Brain pericyte (primary cell): ENCODE data around the gene FAM9B.
"Not testable (repeated sequence)": the region's sequence is repeated elsewhere in the genome, so short reads cannot be mapped to it uniquely, and the experiment has no call there.

Source experiments
- DNase-seq: peaks from one replicate; pipeline ENCODE4 v3.0.0-alpha.2; 2012; ENCODE audit warnings: low read depth, low spot score

The FAM9B gene

DNA sequence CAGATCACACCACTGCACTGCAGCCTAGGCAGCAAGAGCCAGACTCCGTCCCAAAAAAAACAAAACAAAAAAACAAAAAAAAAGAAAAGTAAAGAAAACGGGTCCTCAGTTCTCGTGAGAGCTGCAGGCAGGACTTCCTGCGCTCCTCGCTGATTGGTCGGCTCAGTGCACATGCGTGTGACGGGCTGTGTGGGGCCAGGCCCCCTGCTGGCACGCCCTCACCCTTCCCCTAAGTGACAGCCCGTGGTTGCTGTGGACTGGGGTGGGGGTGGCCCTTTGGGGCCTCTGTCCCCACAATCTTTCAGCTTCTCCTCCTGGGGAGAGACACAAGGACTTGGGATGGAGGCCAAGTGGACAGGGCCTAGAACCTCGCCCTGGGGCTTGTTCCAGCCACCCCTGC, at the start of gene FAM9B:
TSS of gene FAM9B (minus strand) at position 139 of the 400 bp plus-strand sequence. CDS start 1,141 bp downstream, outside the sequence.
- no peak for DNase-seq

DNA sequence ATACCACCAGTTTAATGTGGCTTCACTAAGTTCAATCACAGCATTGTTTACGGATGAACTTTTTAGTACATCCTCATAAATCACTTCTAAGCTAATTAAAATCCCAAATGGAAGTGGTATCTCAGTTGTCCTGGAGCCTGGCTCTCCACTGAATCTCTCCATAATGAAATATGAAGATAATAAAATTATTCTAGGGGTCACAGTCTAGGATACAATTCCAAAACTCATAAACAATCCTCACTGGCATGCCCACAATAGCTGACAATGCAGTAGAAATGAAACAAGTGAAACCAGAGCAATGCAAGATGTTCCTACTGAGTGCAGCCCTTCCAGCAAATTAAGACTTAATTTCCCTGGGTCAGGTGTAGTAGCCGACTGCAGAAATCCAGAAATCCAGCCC, 47.3 kb upstream of the FAM9B start:
- DNase-seq, result no peak

DNA sequence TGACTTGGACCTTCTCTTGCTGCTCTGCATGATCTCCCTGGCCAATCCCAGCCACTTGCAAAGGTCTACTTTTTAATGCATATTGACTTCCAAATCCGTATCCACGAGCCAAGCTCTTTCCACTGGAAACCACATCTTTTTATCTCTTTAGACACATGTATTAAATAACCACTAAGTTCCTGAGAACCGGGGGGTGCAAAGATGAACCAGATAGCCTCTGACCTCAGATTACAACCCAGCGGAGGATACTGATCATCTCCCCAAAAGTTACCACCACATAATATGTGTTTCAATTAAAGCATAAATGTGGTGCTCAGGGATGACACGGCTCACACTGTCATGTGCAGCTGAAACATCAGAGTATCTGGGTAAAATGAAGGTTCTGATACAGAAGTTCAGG, 40.4 kb upstream of the FAM9B start:
- no peak for DNase-seq

DNA sequence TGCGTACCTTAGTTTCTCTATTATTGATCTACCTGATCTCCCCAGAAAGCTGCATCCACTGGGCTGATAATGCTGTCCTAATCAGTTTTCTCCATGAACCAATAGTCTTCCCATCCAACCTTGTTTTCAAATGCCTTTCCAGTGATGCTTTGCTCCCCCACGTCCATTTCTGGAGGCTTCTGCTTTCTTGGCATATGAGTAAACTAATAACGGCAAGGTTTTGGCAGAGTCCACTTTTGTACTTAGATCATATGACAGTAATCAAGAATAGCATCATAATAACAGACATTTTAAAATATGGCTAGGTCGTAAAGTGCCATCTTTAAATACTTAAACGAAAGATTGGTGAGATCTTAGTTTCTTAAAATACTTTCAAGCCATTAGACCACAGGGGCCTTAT, 38.4 kb upstream of the FAM9B start:
- DNase-seq, result no peak

DNA sequence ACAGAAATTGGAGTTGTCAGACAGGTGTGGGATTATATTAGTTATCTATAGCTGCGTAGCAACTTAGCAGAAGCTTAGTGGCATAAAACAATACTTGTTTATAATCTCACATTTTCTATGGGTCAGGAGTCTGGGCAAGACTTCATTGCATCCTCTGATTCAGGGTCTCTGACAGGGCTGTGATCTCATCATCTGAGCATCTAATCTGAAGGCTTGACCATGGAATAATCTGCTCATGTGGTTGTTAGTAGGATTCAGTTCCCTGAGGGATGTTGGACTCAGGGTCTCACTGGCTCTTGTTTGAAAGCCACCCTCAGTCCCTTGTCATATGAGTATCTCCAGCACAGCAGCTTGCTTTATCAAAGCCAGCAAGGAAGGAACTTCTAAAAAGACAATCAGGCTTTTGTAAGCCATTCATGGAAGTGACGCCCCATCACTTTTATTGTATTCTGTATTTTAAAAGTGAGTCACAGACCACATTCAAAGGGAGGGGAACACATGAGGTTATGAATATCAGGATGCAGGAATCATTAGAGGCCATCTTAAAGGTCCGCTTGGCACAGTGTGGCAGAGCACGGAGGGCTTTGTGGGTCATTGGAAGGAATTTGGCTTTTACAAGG, 37.2 kb upstream of the FAM9B start:
- DNase-seq, result no peak

DNA sequence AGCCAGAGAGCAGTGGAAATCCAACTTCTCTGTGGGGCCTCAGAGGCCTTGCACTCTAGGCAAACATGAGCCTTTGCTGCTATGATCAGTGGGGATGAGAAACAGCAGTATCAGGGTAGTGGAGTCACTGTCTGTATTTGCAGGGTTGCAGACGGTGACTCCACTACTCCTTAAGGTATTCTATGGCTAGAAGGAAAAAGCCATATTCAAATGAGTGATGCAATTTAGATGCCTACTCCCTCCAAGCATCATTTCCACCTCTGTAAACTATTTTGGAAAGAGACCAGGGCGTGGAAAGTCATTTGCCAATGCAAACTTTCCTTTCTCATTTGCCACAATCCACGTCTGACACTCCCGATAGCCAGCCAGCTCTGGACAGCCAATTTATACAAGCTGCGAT, 35.6 kb upstream of the FAM9B start:
- DNase-seq, result no peak

DNA sequence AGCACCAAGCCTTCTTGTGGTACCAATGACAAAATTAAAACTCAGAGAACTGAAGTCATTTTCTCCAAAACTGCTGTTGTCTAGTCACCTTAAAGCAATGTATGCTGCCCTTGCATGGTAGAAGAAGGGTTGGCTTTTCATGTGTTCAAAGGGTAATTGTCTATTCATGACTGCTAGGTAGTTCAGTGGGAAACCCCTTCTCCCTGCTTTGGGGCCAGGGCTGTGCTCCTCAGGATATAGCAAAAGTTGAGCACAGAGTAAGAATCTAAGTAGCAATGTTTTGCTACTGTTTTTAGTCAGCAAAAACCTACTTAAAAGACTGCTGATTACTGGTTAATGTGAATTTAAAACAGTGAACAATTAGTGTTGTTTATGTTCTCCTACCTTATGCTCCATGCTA, 30.8 kb upstream of the FAM9B start:
- no peak for DNase-seq

DNA sequence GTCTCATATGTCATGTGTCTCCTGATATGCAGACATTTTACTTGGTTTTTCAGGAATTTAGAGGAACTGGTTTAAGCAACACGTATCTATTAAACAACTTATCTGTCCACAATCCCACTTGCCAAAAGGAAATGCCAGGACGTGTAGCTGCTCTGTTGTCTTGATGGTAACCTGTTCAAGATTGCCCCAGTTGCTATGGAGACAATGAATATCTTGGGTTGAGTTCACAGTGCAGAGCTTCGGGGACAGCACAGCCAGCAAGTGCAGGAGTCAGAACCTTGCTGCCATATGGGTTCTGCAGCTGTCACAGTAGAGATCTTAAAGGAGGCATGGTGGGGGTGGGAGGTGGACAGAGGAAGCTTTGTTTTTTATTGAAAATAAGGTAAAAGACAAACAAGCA, 28.7 kb upstream of the FAM9B start:
- no peak for DNase-seq

DNA sequence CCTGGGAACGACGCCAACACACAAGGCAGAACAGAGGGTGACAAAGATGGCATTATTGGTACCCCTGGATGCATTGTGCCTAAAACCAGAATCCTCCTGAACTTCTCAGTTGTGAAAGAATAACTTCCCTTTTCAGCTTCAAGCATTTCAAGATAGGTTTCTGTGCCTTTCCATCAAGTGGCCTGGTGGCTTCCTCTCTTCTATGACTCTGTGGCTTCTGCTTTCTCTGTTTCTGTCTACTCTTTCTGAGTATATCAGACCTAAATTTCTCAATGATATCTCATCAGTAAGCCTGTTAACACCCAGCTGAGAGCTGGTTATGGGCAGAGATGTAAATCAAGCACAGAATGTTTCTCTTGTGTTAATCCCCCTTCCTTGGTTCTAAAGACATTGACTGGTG, 21.4 kb upstream of the FAM9B start:
- no peak for DNase-seq

DNA sequence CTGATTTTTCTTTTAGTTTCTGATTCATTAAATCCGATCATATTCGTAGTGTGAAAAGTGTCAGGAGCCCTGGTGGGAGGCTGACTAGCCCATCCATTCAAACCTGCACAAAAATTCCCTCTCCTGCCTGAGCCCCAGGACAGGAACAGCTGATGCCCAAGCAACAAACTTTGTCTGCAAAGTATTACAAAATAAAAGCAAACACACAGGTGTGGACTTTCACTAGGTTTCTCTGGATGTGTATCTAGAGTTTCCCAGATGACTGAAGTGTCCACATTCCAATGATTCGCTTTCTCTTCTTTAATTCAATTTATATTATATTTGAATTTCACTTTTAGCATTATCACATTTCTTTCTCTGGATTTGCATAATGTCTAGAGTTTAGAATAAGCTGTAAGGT, 18.2 kb upstream of the FAM9B start:
- no peak for DNase-seq

DNA sequence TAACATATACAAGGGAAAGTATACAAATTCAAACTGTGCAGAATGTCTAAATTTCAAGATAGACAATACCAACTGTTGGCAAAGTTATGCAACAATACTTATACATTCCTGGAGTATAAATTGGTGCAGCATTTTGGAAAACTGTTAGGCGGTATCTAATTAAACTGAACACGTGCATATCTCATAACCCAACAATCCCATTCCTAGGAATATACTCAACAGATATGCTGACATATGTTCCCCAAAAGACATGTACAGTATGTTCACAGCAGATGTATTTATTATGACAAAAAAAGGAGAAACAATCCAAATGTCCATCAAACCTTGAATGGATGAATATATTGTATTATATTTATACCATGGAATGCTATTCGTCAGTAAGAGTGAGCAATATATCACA, 16.4 kb upstream of the FAM9B start:
- no peak for DNase-seq

DNA sequence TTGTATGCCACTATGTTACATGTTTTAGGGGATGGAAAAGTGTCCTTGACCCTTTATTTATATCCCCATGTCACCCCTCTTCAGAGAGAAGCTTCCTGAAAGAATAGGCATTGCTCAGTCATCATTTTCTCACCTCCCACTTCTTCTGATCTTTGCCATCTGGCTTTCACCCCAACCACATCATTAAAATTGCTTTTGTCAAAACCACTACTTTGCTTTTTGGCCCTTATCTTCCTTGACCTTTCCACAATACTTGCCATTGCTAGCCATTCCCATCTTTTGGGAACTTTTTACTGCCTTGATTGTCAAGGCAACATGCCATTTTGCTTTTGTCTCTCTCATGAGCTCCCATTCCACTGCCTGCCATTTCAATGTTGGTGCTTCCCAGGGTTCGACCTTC, 14.9 kb upstream of the FAM9B start:
- DNase-seq, result no peak

DNA sequence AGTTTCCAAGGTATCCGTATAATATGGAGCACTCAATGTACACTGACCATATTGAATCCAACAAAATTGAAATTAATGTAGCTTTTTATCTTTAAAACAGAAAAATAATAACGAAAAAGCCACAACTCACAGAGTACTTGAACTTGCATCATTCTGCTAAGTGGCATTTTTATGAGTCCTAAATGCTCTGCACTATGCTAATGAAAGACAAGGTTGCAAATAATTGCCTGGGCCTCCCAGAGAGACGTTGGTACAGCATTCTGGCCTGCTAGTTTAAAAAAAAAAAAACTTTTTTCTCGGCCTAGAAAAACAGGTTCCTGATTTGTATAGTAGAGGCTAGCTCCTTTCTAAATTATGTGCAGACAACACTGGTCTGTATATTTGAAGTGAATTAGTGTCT, 4.3 kb upstream of the FAM9B start:
- no peak for DNase-seq

DNA sequence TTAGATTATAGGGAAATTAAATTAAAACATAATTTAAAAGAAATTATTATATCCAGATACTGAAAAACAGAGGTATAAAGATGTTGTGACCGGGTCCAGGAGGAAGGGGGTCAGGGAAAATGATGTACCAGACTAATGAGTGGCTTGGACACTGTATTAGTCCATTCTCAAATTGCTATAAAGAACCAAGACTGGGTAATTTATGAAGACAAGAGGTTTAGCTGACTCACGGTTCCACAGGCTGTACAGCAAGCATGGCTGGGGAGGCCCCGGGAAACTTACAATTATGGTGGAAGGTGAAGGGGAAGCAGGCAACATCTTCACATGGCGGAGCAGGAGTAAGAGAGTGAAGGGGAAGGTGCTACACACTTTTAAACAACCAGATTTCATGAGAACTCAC, 3.4 kb upstream of the FAM9B start:
- no peak for DNase-seq

DNA sequence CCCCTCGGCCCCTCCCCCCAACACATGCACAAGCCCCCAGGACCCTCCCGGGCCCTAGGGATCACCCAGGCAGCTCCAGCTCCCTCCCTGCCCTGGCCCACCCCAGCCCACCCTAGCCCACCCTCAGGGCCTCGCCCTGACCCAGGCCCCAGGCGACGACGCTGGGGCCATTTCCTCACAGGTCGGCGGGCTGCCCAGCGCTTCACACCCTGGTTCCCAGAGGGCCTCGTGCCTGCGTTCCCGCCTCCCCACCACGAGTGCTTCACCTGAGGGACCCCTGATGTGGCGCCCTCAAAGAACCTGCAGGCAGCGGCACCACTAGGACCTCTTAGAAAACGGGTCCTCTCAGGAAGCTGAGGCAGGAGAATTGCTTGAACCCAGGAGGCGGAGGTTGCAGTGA, 341 bp downstream of the FAM9B start:
- no peak for DNase-seq

DNA sequence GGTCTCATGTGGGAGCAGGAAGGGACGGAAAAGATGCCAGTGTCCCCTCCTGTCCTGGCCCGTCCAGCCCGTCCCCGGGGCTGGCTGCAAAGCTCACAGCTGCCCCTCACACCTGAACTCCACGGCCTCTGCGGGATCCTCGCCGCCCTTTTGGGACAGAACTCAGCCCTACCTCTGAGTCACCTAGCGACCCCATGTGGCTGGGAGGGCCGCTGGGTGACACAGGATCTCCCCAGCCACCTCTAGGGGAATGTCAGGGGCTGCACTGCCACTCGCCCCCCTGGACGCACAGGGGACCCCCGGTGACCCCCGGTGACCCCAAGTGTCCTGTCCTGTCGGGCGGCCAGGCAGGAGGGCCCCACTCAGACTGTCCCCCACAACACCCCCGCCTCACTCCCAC, 748 bp downstream of the FAM9B start:
- no peak for DNase-seq

DNA sequence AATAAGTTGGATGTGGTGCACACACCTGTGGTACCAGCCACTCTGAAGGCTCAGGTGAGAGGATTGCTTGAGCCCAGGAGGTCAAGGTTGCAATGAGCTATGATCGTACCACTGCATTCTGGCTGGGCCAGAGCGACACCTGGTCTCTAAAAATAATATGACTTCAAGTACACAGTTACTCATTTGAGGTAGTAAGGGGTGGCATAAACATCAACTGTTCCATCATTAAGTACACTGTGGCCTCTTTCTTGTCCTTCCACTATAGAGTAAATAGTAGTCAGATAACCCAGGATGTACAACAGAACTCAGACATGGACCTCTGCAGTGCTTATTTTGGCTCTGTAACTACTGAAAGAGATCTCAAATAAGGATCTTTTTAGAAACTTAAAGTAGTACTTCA, 10.6 kb downstream of the FAM9B start:
- no peak for DNase-seq

DNA sequence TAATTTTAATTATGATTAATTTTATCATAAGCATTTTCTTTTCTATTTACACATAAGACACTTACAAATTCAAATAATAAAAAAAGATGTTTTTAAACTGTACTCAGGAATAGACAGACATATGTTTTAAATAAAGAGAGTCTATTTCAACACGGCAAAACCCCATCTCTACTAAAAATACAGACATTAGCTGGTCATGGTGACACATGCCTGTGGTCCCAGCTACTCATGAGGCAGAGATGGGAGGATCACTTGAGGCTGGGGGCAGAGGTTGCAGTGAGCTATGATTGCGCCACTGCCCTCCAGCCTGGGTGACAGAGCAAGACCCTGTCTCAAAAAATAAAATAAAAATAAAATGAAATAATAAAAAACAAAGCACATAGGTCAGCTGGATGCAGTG, 14.8 kb downstream of the FAM9B start:
- DNase-seq, result no peak

DNA sequence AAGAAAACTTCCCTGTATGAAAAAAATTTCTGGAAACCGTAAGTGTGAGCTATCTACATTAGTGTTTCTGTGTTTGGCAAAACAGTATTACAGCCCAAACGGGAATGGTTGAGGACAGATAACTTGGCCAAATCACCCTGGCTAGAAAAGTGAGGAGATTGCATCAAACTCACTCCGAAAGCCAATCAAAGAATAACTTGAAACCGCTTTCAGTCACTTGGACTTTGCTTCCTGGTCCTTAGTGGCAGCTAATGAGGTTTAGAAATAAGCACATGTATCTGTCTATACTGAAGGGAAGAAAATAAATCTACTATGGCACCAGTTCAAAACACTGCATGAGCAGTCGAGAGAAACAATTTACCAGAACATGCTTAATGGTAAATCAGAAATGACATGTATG, 15.6 kb downstream of the FAM9B start:
- not testable (repeated sequence) for DNase-seq

DNA sequence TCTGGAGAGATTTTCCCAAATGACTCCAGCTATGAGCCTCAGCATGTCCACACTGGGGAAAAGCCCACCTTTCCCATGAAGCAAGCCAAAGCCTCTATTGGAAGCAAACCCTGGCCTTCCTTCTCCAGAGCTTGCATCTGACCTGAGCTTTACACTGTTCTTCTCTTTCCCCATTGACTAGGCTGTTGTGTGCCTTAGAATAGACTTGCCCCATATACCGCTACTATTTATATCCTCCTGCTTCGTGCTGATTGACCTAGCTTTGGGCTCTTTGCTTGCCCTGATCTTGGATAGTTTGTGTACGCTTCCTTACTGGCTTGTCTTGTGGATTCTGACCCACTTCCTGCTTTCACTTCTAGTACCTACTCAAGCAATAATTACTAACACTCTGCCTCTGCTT, 30.9 kb downstream of the FAM9B start:
- DNase-seq, result no peak

DNA sequence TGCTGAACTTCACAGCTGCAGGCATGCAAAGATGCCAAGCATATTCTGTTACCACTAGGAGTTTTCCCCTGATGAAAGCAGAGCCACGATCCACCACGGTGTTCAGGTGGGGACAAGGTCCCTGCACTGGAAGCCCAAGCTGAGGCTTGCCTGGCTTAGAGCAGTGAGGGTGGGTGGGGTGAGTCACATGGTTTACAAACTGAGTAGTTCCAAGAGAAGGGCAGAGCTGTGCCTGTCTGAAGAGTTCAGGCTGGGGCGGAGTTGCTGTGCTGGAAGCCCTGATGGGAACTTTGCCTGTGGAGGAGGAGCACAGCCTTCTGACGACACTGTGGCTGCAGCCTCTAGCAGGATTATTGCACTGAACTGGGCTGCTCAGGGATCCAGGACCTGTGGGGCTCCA, 45.5 kb downstream of the FAM9B start:
- no peak for DNase-seq

DNA sequence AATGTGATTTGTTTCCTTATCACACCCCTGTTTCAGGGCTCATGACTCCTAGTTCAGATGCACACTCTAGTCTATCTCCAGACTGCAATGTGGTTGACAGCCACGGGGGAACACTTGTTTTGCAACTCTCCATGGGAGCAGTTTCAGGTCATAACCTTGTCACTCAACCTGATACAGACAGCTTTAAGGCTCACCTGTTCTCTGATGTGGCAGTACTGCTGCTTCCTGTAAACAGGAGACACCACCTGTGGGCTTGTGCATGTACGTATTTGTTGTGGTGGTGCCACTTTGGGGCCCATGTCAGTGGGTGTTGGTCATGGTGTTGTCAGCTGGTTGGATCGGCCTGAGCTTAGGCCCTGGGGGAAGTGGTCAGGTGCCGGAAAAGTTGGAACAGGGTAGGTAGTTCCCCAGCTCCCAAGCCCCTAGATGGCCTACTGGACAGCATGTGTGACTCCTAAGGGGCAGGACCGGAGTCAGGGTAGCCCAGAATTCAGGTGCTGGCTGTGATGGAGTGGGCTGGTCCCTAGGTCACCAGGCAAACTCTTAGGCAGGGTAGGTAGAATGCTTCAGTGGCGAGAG, 46.2 kb downstream of the FAM9B start:
- DNase-seq, result no peak

DNA sequence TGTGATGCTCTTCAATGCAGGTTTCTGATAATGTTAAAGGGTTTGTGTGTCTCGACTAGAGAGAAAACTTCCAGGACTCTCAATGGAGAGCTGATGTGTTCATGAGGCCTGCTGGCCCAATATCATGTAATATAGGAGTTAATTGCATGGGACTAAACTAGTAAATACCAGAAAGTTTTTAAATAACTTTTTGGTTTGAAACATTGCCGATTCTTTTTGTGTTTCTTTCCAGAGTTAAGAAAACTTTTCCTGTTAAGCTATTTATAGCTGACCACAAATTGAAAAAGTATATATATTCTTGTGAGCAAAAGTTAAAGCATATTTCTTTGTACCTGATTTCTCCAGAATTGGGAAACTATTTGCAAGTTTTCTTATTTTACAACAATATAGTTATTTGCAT, 49.7 kb downstream of the FAM9B start:
- DNase-seq, result no peak

DNA sequence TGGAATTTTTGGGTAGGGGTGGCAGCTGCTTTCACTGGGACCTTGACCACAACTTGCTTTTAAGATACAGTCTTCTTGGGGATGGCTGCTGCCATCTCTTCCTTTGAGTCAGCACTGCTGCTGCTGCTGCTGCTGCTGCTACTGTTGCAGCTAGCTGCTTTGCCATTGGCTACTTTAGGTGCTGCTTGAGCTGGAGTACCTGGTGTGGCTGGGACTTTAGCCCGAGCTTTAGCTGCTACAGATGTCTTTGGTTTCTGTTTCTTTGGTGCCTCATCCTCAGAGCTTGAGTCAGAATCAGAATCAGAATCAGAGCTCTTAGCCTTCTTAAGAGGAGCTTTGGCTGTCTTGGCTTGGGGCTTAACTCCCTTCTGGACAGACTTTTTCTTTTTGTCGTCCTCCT, 52.2 kb downstream of the FAM9B start:
- no peak for DNase-seq
